Sciatic nerve (tissue), 2 donors: ENCODE measurements around the gene MEI4. TPM values are rescaled to one million over a fixed set of nuclear protein-coding genes. Genes with fewer than 3 reads are reported as not detected.
"Not testable (repeated sequence)": the region's sequence is repeated elsewhere in the genome, so short reads cannot be mapped to it uniquely, and the experiment has no call there.

Experiments
- ATAC-seq: fragments of 200-7000 bp; cut with Tn5 transposase; one replicate; pipeline ENCODE4 v1.9.1; 2020; ENCODE audit warnings: mild to moderate bottlenecking, moderate library complexity
- DNase-seq: peaks from one replicate; pipeline ENCODE4 v3.0.0-alpha.2; 2020; ENCODE audit warnings: low spot score
- intact Hi-C: fragments of 100-400 bp; cut with DNase I; formaldehyde crosslinking; loops from one replicate; pipeline ENCODE4 v1.14.2; 2022
- total RNA-seq: library from RNA; stranded (reverse); fragmentation: NEBNext Ultra II Directional; extraction: Animal tissue kit (Norgen Biotek cat#: 25700); gene quantifications from one replicate; pipeline ENCODE4 v1.2.1, GENCODE V29; 2021
- donor health status: DM: no; HTN: no; CAD: no.
- donor health status: DM: no; HTN: no; CAD: no.

The MEI4 gene
- total RNA-seq, 1 donor from 2014 or later, result 0.13 TPM

DNA sequence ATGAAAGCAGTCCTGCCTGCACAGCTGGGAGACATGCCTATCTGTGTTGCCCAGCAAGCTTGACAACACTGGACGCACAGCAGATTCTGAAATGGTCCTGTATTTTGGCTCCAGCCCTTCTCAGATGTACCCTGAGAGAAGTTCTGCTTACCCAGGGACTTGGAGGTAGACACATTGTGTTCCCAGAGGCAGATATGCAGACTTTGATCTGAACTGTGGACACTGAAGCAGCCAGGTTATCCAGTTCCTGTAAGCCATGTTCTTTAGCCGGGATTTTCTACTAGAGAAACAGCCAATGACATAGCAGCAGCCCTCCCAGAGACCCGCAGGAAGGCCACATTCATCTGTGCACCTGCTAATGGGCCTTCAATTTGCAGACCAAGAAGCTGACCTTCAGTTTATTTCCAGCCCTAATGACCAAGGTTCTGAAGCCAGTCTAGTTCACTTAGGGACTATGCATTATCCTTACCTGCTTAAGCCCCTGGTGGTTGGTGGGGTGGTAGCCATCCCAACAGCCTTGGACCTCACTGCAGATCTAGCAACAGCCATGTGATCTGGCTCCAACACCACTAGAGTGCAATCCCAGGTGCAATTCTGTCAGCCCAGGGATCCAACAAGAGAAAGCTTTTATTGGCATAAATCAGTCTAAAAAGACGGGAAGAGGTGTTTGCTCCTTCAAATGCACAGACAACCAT is 134.2 kb downstream of the MEI4 start:
- DNase-seq, result no peak
- no peak for ATAC-seq
- intact Hi-C loops, result no loop called here

DNA sequence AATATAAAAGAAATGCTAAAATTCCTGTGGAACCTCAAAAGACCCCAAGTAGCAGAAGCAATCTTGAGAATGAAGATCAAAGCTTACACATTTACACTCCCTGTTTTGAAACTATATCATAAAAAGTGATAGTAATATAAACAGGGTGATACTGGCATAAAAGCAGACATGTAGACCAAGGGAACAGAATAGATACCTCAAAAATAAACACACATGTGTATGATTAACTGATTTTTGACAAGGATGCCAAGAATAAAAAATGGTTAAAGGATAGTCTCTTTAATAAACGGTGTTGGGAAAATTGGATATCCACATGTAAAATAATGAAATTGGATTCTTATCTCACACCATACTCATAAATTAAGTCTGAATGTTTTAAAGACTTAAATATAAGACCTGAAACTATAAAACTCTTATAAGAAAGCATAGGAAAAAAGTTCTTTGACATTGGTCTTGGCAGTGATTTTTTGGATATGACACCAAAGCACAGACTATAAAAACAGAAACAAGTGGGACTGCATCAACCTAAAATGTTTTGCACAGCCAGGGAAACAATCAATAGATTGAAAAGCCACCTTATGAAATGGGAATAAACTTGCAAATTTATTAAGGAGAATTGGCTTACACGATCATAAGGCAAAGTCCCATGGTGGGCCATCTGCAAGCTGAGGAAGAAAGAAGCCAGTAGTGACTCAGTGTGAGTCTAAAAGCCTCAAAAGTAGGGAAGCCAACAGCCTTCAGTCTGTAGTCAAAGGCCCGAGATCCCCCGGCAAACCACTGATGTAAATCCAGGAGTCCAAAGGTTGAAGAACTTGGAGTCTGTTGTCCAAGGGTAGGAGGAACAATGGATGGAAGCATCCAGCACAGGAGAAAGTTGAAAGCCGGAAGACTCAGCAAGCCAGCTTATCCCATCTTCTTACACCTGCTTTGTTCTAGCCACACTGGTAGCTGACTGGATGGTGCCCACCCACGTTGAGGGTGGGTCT is 144.3 kb downstream of the MEI4 start:
- intact Hi-C loops, result no loop called here
- ATAC-seq (no peak), DNase-seq (no peak)

DNA sequence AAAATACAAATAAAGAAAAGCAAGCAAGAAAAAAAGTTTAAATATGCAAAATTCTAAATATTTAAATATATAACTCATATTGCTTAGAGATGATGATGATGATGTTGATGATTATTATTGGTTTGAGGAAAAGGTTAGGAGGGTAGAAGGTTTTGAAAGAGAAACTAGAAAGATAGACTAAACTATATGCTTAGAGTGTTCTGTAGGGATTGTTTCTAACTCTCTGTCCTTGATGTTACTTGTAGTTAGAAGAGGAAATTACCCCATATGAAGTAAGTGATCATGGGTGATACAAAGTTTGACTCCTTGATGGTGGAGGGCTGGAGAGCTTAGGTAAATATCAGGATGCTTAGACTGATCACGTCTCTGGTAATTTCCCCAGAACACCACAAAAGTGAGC is 159.5 kb downstream of the MEI4 start:
- intact Hi-C loops, result no loop called here
- DNase-seq, result no peak
- ATAC-seq, result no peak

DNA sequence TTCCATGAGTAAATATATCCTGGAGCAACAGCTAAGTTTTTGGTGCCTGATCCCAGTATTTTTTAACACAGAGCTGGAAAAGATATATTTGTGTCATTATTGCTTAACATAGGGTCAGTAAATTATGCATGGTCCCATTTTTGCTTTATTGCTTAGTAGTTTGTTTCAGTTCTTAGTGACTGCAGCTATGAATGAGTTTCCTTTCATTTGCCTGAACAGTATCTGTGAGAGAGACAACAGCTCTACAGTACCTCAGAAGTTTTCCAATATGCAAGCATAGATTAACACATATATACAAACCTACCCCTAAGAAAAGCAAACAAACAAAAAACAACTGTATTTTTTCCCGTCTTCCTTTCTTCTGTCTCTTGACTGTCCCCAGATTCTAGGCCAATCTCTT is 160.3 kb downstream of the MEI4 start:
- no peak for DNase-seq
- no peak for ATAC-seq
- intact Hi-C loops, result no loop called here

DNA sequence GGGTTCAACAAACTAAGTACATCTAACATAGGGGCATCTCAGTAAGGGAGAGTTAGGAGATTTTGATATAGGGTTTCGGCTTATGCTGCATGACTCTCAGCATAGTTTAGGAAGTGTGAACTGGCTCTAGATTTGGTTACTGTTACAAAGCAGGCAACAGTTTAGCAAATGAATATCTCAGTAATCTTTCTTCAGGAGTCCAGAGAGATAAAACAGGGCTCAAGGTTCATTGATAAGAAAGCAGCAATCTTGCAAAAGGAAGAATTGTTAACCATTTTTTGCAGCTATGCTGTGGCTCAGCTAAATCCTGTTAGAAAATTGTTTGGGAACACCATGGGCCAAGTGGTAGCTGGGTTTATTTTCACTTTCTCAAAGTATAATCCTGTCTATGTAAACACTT is 161.3 kb downstream of the MEI4 start:
- intact Hi-C loops, result no loop called here
- no peak for ATAC-seq
- DNase-seq, result no peak

DNA sequence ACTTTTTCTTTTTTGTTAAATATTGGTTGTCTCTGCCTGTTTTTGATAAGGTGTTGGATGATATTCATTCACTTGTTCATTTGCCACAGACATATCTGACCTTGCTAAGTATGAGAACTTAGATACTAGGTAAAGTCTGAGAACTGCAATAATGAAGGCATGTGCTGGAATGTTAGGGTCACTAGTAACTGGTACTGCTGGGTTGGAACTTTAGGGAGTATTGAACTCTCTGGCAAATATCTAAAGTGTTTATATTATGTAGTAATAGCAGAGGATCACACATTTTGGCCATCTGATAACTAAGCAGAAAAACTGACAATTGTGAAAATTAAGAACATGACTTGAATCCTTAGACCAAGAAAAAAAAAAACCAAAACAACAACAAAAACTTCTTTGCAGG is 162.7 kb downstream of the MEI4 start:
- DNase-seq (no peak), ATAC-seq (no peak)
- intact Hi-C loops, result no loop called here

DNA sequence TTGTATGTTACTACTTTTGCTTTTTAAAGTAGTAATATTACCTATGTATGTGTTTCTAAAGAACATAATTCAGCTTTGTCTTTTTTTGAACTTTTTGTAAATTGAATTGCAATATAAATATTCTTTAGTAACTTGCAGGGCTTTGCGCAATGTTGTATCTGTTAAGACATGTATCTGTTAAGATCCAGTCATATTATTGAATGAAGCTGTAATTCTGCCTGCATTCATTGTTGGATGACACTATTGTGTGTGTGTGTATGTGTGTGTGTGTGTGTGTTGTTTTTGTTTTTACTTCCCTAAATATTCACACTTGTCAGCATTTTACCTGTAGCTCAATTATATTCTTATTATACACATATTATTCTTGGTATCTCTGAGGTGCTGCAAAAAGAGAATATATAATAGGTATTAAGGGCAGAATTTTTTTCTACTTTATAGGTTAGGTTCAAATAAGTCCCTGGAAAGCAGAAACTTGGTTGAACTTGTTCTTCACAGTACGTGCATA is 164.0 kb downstream of the MEI4 start:
- intact Hi-C loops, result no loop called here
- no peak for DNase-seq
- ATAC-seq, result no peak

DNA sequence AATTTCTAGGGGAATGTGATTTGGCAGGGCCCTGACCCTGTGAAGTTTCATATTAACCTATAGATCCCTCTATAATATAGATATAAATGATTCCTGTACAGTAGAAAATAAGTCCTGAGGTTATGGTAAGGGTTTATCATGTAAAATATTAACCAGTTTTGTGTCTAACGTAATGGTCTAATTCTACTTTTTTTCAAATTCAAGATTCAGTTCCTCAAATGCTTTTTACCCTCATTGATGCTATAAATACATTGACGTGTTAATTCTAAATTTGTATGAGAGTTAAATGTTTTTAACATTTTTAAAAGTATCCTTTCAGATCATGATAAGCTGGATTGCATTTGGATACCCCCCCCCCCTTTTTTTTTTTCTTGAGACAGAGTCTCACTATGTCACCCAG is 169.4 kb downstream of the MEI4 start:
- no peak for ATAC-seq
- intact Hi-C loops, result no loop called here
- DNase-seq, result no peak

DNA sequence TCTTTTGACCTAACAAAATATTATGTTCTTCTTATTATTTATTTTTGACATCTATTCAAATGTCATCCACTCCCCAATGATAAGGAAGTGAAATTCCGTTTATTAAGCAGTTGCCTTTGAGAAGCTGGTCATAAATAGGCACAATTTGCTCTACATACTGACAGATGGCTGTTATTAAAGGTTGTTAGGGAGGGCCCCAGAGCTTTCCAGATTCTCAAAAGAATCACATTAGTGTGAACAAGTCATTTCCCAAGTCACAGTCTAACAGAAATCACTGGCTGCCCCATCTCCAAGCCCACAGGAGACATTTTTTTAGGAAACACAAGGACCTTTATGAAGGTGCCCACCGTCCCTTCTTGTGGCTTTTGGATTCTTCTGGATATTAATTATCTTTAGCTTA is 172.4 kb downstream of the MEI4 start:
- no peak for ATAC-seq
- DNase-seq, result no peak
- intact Hi-C loops, result no loop called here

DNA sequence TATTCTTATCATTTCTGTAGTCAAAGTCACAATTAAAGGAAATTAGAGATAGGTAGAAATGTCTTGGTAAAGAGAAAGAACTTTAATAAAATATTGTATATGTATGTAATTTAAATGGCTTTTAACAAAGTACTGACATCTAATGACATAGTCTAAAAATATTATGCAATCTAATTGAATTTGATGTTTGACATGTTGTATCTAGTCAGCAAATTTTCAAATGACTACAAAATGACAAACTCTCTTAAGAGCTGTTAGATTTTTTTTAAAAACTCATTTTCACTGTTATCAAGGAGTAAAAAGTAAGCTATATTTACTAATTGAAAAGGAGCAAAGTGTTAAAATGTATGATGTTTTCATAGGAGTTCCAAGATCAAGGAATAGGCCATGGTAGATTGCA is 176.9 kb downstream of the MEI4 start:
- DNase-seq, result no peak
- no peak for ATAC-seq
- intact Hi-C loops, result no loop called here

DNA sequence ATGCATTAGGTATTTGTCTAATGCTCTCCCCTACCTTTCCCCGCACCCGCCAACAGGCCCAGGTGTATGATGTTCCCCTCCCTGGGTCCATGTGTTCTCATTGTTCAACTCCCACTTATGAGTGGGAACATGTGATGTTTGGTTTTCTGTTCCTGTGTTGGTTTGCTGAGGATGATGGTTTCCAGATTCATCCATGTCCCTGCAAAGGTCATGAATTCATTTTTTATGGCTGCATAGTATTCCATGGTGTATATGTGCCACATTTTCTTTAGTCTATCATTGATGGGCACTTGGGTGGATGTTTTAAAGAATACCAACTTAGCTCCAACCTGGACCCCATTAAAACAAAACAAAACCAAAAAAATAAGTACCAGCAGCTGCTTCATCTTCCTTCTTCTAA is 180.9 kb downstream of the MEI4 start:
- DNase-seq, ATAC-seq, intact Hi-C loops: not testable (repeated sequence)

DNA sequence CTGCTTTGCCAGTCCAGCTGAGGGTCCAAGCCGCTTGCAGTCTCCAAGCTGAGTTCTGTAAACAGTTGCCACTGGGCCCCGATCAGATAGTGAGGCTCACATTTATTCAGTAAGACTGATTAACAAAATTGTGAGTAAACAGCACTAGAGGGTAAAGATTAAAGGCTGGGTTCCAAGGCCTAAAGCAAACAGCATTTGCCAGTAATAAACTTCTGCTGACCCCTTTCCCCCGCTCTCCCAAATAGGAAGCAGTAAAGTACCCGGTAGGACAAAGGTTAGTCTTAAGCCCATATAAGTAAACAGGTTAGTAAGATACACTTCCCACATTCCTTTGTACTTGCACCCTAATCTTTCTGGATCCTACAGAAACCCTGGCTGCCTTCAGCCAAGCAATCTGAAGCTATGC is 181.8 kb downstream of the MEI4 start:
- ATAC-seq (no peak), DNase-seq (no peak)
- intact Hi-C loops, result no loop called here

DNA sequence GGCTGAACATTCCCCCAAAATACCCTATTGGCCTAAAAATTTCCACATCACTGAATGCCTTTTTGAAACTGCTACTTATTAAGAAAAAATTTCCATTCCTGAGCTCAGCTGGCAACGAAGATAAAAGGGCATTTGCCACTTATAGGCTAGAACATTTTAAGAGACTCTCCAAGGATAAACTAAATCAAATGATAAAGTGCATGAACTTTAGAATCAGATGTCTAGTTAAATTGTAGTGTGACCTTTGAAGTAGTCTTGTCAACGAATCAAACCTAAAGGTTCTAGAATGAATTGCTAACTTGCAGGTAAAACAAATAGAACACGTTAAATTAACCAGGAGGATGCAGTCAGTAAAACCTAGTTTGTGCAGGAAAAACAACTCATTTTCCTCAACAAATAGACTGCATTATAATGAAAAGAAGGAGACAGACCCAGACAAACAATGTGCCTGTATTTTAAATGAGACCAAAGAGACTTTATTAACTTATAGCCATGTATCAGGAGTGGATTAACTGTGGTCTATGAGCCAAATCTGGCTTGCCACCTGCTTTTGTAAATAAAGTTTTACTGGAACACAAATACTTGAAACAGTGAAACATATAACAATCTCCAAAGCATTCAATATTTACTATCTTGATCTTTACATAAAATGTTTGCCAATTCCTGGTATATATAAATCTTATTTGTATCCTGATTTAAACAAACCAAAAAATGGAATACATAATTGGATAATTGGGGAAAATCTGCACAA is 184.4 kb downstream of the MEI4 start:
- intact Hi-C loops, result no loop called here
- ATAC-seq (no peak), DNase-seq (no peak)

DNA sequence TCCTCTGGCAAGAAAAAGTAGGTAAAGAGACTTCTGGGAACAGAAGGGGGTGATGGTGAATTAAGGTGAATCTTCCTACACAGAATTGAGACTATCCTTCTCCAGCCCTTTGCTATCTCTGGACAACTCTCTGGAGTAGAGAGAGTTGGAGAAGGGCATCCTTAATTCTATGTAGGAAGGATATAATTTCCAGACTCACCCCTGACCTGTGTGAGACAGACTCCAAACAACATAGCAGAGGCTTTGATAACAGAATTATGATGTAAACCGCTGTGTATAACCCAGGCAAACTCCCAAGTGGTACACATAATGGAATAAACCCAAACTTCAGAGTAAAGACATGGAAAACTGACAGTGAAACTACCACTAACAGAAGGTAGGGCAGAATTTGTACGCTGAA is 186.5 kb downstream of the MEI4 start:
- no peak for ATAC-seq
- intact Hi-C loops, result no loop called here

DNA sequence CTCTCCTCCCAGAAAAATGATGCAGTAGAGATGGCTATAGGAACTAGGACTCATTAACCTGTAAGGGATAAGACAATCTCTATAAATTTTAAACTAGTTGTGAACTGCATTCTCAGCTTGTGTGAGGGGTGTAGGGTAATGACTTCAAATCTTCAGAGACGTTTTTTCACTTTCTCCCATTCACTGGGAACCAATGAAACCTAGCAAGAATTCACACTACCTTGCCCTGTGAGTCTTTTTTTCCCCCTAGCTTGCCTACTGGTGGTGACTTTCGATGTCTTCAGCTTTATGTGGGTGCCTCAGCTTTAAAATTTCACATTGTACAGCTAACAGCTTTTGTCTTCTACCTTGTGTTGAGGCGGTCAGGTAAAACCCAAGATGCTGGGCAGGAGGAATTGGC is 192.0 kb downstream of the MEI4 start:
- intact Hi-C loops, result no loop called here
- DNase-seq (no peak), ATAC-seq (no peak)

More for the DNA sequence above, 186.5 kb downstream of the MEI4 start:
- no peak for DNase-seq

DNA sequence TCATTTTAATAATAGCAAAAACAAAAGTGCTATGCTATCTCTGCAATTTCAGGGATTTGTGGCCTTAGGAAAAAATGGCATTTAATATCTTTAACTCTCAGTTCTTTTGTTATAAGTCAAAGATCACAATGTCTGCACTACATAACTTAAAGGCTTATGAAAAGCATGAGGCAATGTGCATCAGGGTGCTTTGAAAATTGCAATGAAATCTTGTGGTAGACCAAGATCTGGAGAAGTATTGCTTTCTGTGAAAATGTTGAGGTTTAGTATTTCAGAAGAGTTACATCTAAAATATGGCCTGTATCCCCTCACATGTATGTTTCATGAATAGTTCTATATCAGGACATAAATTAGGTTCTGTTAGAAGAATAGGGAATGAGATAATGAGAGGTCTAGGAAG is 200.6 kb downstream of the MEI4 start:
- intact Hi-C loops, result no loop called here
- DNase-seq (no peak), ATAC-seq (no peak)

DNA sequence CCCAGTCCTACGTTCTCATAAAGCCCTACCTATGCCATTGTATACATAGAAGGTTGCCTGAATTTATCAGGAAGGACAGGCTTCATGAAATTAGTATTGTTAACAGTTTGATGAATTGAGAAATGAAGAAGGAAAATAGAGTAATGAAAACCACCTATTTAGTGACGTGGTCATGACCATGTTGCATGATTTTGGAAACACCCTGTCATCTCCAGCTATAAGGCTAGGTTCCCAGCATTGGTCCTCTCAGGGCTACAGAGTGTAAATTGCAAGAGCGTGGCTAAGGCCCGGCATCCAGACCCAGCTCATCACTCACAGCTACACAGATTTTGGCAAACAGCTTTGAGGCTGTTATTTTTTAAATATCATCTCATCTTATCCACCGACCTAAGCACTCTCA is 203.6 kb downstream of the MEI4 start:
- ATAC-seq (no peak), DNase-seq (no peak)
- intact Hi-C loops, result no loop called here

DNA sequence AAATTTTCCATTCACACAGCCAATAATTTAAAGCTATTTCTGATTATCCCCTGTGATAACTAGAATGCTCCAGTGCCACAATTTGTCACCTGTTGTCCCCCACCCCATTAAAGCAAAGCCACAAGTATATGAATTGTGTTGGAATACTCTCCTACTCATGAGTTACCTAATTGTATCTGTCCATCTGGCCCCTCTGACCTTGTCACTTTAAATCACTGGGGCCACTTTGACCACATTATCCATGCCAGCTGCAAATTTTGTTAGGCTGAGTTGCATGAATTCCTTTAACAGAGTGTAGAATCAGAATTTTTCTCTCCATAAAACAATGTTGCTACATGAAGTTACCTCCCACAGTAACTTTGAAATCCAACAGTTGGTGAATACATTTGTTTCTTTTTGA is 204.6 kb downstream of the MEI4 start:
- DNase-seq (no peak), ATAC-seq (no peak)
- intact Hi-C loops, result no loop called here

DNA sequence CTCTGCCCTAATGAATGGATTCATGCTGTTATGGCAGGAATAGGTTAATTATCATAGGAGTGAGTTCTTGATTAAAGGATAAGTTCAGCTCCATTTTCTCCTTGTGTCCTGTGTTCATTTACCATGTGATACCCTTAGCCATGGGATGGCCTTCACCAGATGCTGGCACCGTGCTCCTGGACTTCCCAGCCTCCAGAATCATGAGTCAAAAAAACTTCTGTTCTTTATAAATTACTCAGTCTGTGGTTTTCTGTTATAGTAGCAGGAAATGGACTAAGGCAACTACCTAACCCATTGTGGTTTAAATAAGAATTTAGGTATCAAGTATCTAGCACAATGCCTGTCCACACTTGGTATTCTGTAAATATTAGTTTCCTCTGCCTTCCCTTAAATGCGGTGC is 223.5 kb downstream of the MEI4 start:
- ATAC-seq (no peak), DNase-seq (no peak)
- intact Hi-C loops, result no loop called here

DNA sequence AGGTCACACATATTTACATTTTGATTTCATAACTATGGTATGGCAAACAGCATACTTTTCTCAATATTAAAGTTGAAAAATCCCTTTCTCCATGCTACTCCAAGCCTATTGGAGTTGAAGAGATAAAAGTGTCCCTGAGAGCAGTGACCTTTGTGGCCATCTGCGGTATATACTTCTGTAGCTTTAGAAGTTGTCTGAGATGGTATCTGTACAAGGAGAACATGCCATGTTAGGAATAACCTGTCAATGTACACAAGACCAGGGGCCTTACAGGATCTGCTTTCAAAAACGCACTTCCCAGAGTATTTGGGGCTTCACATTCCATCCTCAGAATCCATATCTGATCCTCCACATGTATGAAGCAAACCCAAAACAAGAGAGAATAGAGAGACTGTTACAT is 226.7 kb downstream of the MEI4 start:
- intact Hi-C loops, result no loop called here
- DNase-seq (no peak), ATAC-seq (no peak)
